Ovary (tissue), 9 donors: Measurements from ENCODE around the gene THADA. TPM values are rescaled to one million over a fixed set of nuclear protein-coding genes. Genes with fewer than 3 reads are reported as not detected.

Source experiments
- DNase-seq, 5 donors: peaks; one replicate each; pipeline ENCODE4 v3.0.0-alpha.2; 2019 to 2020
- H3K27ac ChIP-seq, 2 donors: fragments of 200-600 bp; one replicate each; pipeline versions ENCODE4 v1.5.1 to v1.8.0; 2019 to 2022
- H3K27me3 ChIP-seq: fragments of 200-600 bp; one replicate; pipeline ENCODE4 v1.8.0; 2022
- H3K36me3 ChIP-seq: fragments of 200-600 bp; sonication (generic); one replicate; pipeline ENCODE4 v1.5.1; 2019
- H3K4me1 ChIP-seq: one replicate; pipeline ENCODE4 v1.8.1; 2013; ENCODE audit warnings: mild to moderate bottlenecking, moderate library complexity; ENCODE audit not compliant: insufficient read depth
- H3K4me3 ChIP-seq: fragments of 200-600 bp; sonication (generic); one replicate; pipeline ENCODE4 v1.5.1; 2017
- H3K9me3 ChIP-seq, 2 donors: fragments of 200-600 bp in 1 of 2; sonication (generic) in 1 of 2; one replicate each; pipeline versions ENCODE4 v1.5.1 to v1.8.1; 2013 to 2019; ENCODE audit warnings: mild to moderate bottlenecking in 1 of 2, moderate library complexity in 1 of 2
- CTCF ChIP-seq, 3 donors: fragments of 450-650 bp in 2 of 3; fragments of 200-600 bp in 1 of 3; IDR thresholded peaks; one replicate each; pipeline versions ENCODE4 v1.5.1 to v1.8.0; 2016 to 2022; ENCODE audit warnings: antibody characterized with exemption in 3 of 3, mild to moderate bottlenecking in 1 of 3
- EP300 ChIP-seq: sonication (generic); formaldehyde crosslinking; IDR thresholded peaks from one replicate; pipeline ENCODE4 v1.6.1; 2017; ENCODE audit warnings: antibody characterized with exemption
- POLR2A ChIP-seq: fragments of 450-650 bp; IDR thresholded peaks from one replicate; pipeline ENCODE4 v1.6.1; 2017; ENCODE audit warnings: antibody characterized with exemption, mild to moderate bottlenecking, moderate library complexity
- WGBS, 3 donors: extraction: QIAGEN DNeasy Blood & Tissue Kit in 1 of 3; methylation state at CpG; one replicate each; pipeline versions ENCODE4 v1.1.5 to v1.1.7; 2013 to 2017; 5-methylcytosine and 5-hydroxymethylcytosine counted together
- intact Hi-C, 4 donors: fragments of 100-400 bp; cut with DNase I; formaldehyde crosslinking; loops; one replicate each; pipeline versions ENCODE4 v1.11.0 to v1.15.1; 2022 to 2023
- polyA plus RNA-seq, 2 donors: library from polyadenylated mRNA; stranded (reverse); fragments of 200-250 nt in 1 of 2; fragments of 350-450 nt in 1 of 2; fragmentation: Illumina TruSeq in 1 of 2; extraction: RNeasy Lipid Tissue Mini Kit (QIAGEN cat#74804) in 1 of 2; gene quantifications; one replicate each; pipeline ENCODE4 v1.2.3, GENCODE V29; 2013 to 2014
- total RNA-seq, 7 donors: library from RNA; depleted of rRNA in 2 of 7; stranded (reverse); fragments of >200 nt in 2 of 7; fragmentation: NEBNext Ultra II Directional in 3 of 7; extraction: Animal tissue kit (Norgen Biotek cat#: 25700) in 3 of 7; gene quantifications; one replicate each; pipeline versions ENCODE4 v1.1.0 to v1.2.4, GENCODE V29; 2016 to 2023
- donor health status: DM: no; HTN: no; CAD: no; lungs with moderate emphysema.
- donor health status: DM: no; HTN: no; CAD: no.
- donor health status: Bipolar disorder and iron deficiency.
- donor health status: DM: yes; HTN: yes; CAD: no.
- donor health status: DM: no; HTN: no; CAD: no.
- donor health status: DM: yes; HTN: yes; CAD: no.

The THADA gene
- total and polyA plus RNA-seq, 9 donors = 14.0 to 46.8 (median 28.6) TPM

- TF ChIP-seq EP300 (no peak), CTCF (IDR thresholded peaks at IDR 0.05) (no peak), POLR2A (no peak)
- Histone ChIP-seq H3K27ac (no peak overlapping the region), H3K4me3 (no peak overlapping the region), H3K36me3 (no peaks in the 10 kb centered on the region), H3K9me3 (no peaks in the 10 kb centered on the region), H3K4me1 (peaks cover 7% of the 10 kb centered on the region), H3K27me3 (no peaks in the 10 kb centered on the region)
- no peak for DNase-seq
- intact Hi-C loops = no loop called here
- WGBS, 3 donors = 65 to 79% (median 67%) methylated on average over 1 of the region's 1 CpG
Measured at GRCh38 chr2:43417300-43417699, 178.5 kb downstream of the THADA start.

- Histone ChIP-seq H3K36me3 (no peaks in the 10 kb centered on the region), H3K27me3 (no peaks in the 10 kb centered on the region), H3K4me1 (peaks cover 5% of the 10 kb centered on the region), H3K9me3 (no peaks in the 10 kb centered on the region), H3K4me3 (no peak overlapping the region), H3K27ac (peak overlapping the region in 1 of 2 donors; percentile 44)
- intact Hi-C loops = no loop called here
- no peak for DNase-seq
- no peak for TF ChIP-seq CTCF (IDR thresholded peaks at IDR 0.05)
- no peak for TF ChIP-seq POLR2A
- no peak for TF ChIP-seq EP300
- 57 to 60% (median 59%) methylated on average over 7 of the region's 7 CpGs for WGBS, 3 donors
Measured at GRCh38 chr2:43415592-43415991, 180.2 kb downstream of the THADA start.

GRCh38 chr2:43414586-43415135, 181.2 kb downstream of the THADA start:
- Histone ChIP-seq H3K9me3 (no peaks in the 10 kb centered on the region), H3K4me1 (peaks cover 3% of the 10 kb centered on the region), H3K4me3 (no peak overlapping the region), H3K27ac (no peak overlapping the region), H3K27me3 (no peaks in the 10 kb centered on the region), H3K36me3 (no peaks in the 10 kb centered on the region)
- TF ChIP-seq CTCF (IDR thresholded peaks at IDR 0.05) (no peak), EP300 (no peak), POLR2A (no peak)
- DNase-seq = no peak
- 62 to 76% (median 73%) methylated on average over 4 of the region's 4 CpGs for WGBS, 3 donors
- intact Hi-C loops = no loop called here

GRCh38 chr2:43414033-43414432, 181.8 kb downstream of the THADA start:
- no peak for DNase-seq
- H3K9me3 ChIP-seq = no peaks in the 10 kb centered on the region
- H3K27me3 ChIP-seq = no peaks in the 10 kb centered on the region
- peaks cover 3% of the 10 kb centered on the region for H3K4me1 ChIP-seq
- intact Hi-C loops = no loop called here
- H3K36me3 ChIP-seq = no peaks in the 10 kb centered on the region
- no peak for TF ChIP-seq POLR2A
- TF ChIP-seq EP300 = no peak
- TF ChIP-seq CTCF (IDR thresholded peaks at IDR 0.05) = no peak
- H3K27ac ChIP-seq = no peak overlapping the region
- H3K4me3 ChIP-seq = no peak overlapping the region
- WGBS, 3 donors = 88 to 96% (median 93%) methylated on average over 2 of the region's 2 CpGs
